Measurements from ENCODE around the gene PARL. TPM values are rescaled to one million over a fixed set of nuclear protein-coding genes. Genes with fewer than 3 reads are reported as not detected.
A peak's percentile ranks its signal among the peaks of the same experiment; 100 is the strongest.

Gene PARL
- total and polyA plus RNA-seq, 2 of the 13 experiments (the other 11 are each of a cell fraction or from before 2014, with no cell fraction given), result 46.3 to 58.6 TPM

GRCh38 chr3:183911763-183912506 lies 27.3 kb upstream of the PARL start (continued):
- TF ChIP-seq ZBTB4 (CRISPR knock-in tag; IDR thresholded peaks at IDR 0.05; ENCODE audit: borderline replicate concordance), result no peak
- TF ChIP-seq NFAT5 (CRISPR knock-in tag; IDR thresholded peaks at IDR 0.05), result no peak
- TF ChIP-seq PATZ1 (CRISPR knock-in tag; IDR thresholded peaks at IDR 0.05), result peak; percentile 17; the same call in 1 of the 2 replicates
- TF ChIP-seq NR2F1 (CRISPR knock-in tag; IDR thresholded peaks at IDR 0.05), result no peak
- TF ChIP-seq MEIS1 (CRISPR knock-in tag; IDR thresholded peaks at IDR 0.05; ENCODE audit: borderline replicate concordance), result no peak
- TF ChIP-seq FOXJ3 (CRISPR knock-in tag; IDR thresholded peaks at IDR 0.05; ENCODE audit: borderline replicate concordance), result peak; percentile 58; the same call in 1 of the 2 replicates
- TF ChIP-seq ZNF550 (CRISPR knock-in tag; IDR thresholded peaks at IDR 0.05; ENCODE audit: borderline replicate concordance), result no peak
- no peak for TF ChIP-seq ZNF333 (CRISPR knock-in tag; IDR thresholded peaks at IDR 0.05; ENCODE audit: borderline replicate concordance)
- no peak for TF ChIP-seq PBX2 (CRISPR knock-in tag; IDR thresholded peaks at IDR 0.05)
- TF ChIP-seq JUND (CRISPR knock-in tag; IDR thresholded peaks at IDR 0.05), result peak; percentile 25; the same call in 1 of the 2 replicates
- no peak for TF ChIP-seq THAP7 (CRISPR knock-in tag; IDR thresholded peaks at IDR 0.05)
- 0 out of 2 replicates have a peak, but pooled peaks have one; percentile 23 for TF ChIP-seq POGK (CRISPR knock-in tag; conservative IDR thresholded peaks at IDR 0.05)

Data from HepG2 (cell line).